ENCODE results near the gene PLOD1.
"Not testable (repeated sequence)": the region's sequence is repeated elsewhere in the genome, so short reads cannot be mapped to it uniquely, and the experiment has no call there.

The PLOD1 gene

GRCh38 chr1:11931845-11932244 lies 2.7 kb upstream of the PLOD1 start:
- Histone ChIP-seq H3K4me1 (ENCODE audit: insufficient read depth, poor library complexity, severe bottlenecking) (peaks cover 23% of the 10 kb centered on the region), H3K36me3 (ENCODE audit: low read depth) (no peaks in the 10 kb centered on the region; the same call in 1 of the 2 replicates), H3K9me3 (ENCODE audit: severe bottlenecking) (no peaks in the 10 kb centered on the region), H3K27me3 (ENCODE audit: insufficient read depth, poor library complexity, severe bottlenecking) (no peaks in the 10 kb centered on the region), H3K4me3 (ENCODE audit: severe bottlenecking) (no peak overlapping the region), H3K27ac (ENCODE audit: poor library complexity, severe bottlenecking) (peak overlapping the region; percentile 85)
- no peak for TF ChIP-seq CTCF (IDR thresholded peaks at IDR 0.05; ENCODE audit: poor library complexity, severe bottlenecking)
- ATAC-seq (ENCODE audit: low read depth) (no peak), DNase-seq (ENCODE audit: low spot score) (no peak)

- no peak for ATAC-seq (ENCODE audit: low read depth)
- H3K4me1 ChIP-seq (ENCODE audit: insufficient read depth, poor library complexity, severe bottlenecking) = peaks cover 16% of the 10 kb centered on the region
Observed at GRCh38 chr1:11935057-11935412, 518 bp downstream of the PLOD1 start.

GRCh38 chr1:11935733-11936132 lies 1.2 kb downstream of the PLOD1 start:
- peaks cover 13% of the 10 kb centered on the region for H3K36me3 ChIP-seq (ENCODE audit: low read depth)
- not testable (repeated sequence) for ATAC-seq (ENCODE audit: low read depth); H3K27me3 ChIP-seq (ENCODE audit: insufficient read depth, poor library complexity, severe bottlenecking); H3K27ac ChIP-seq (ENCODE audit: poor library complexity, severe bottlenecking); H3K4me3 ChIP-seq (ENCODE audit: severe bottlenecking); DNase-seq (ENCODE audit: low spot score); H3K9me3 ChIP-seq (ENCODE audit: severe bottlenecking)
- H3K4me1 ChIP-seq (ENCODE audit: insufficient read depth, poor library complexity, severe bottlenecking) = peaks cover 14% of the 10 kb centered on the region

More at GRCh38 chr1:11935057-11935412, 518 bp downstream of the PLOD1 start:
- H3K27me3 ChIP-seq (ENCODE audit: insufficient read depth, poor library complexity, severe bottlenecking) = no peaks in the 10 kb centered on the region
- TF ChIP-seq CTCF (IDR thresholded peaks at IDR 0.05; ENCODE audit: poor library complexity, severe bottlenecking) = no peak
- H3K27ac ChIP-seq (ENCODE audit: poor library complexity, severe bottlenecking) = peak overlapping the region; percentile 55
- peak overlapping the region; percentile 66 for H3K4me3 ChIP-seq (ENCODE audit: severe bottlenecking)
- H3K9me3 ChIP-seq (ENCODE audit: severe bottlenecking) = no peaks in the 10 kb centered on the region
- H3K36me3 ChIP-seq (ENCODE audit: low read depth) = peaks cover 6% of the 10 kb centered on the region
- no peak for DNase-seq (ENCODE audit: low spot score)

GRCh38 chr1:11938722-11939526 lies 4.4 kb downstream of the PLOD1 start:
- Histone ChIP-seq H3K9me3 (ENCODE audit: severe bottlenecking) (no peaks in the 10 kb centered on the region), H3K27ac (ENCODE audit: poor library complexity, severe bottlenecking) (peak overlapping the region; percentile 37), H3K4me3 (ENCODE audit: severe bottlenecking) (no peak overlapping the region), H3K27me3 (ENCODE audit: insufficient read depth, poor library complexity, severe bottlenecking) (no peaks in the 10 kb centered on the region), H3K4me1 (ENCODE audit: insufficient read depth, poor library complexity, severe bottlenecking) (peaks cover 10% of the 10 kb centered on the region), H3K36me3 (ENCODE audit: low read depth) (peaks cover 27% of the 10 kb centered on the region)
- no peak for ATAC-seq (ENCODE audit: low read depth)
- TF ChIP-seq CTCF (IDR thresholded peaks at IDR 0.05; ENCODE audit: poor library complexity, severe bottlenecking) = no peak
- DNase-seq (ENCODE audit: low spot score) = no peak

GRCh38 chr1:11939794-11940193 lies 5.3 kb downstream of the PLOD1 start:
- peaks cover 29% of the 10 kb centered on the region for H3K36me3 ChIP-seq (ENCODE audit: low read depth)
- ATAC-seq (ENCODE audit: low read depth); DNase-seq (ENCODE audit: low spot score); H3K27me3 ChIP-seq (ENCODE audit: insufficient read depth, poor library complexity, severe bottlenecking); H3K9me3 ChIP-seq (ENCODE audit: severe bottlenecking); H3K4me3 ChIP-seq (ENCODE audit: severe bottlenecking): not testable (repeated sequence)
- H3K4me1 ChIP-seq (ENCODE audit: insufficient read depth, poor library complexity, severe bottlenecking) = peaks cover 10% of the 10 kb centered on the region
- H3K27ac ChIP-seq (ENCODE audit: poor library complexity, severe bottlenecking) = peak overlapping the region; percentile 37

All from RWPE2 (cell line).